OCI-LY7 (cell line): ENCODE results near the gene UPF2. TPM values are rescaled to one million over a fixed set of nuclear protein-coding genes. Genes with fewer than 3 reads are reported as not detected.

Source experiments
- BruUV-seq: library from RNA; stranded (reverse); fragments of 400-500 nt; replicated peaks from 2 replicates; lab custom pipeline; 2021; lab: Mats Ljungman, UMichigan
- CTCF ChIA-PET: fragments of 300-600 bp; sonication (Branson Sonifier 250); formaldehyde crosslinking; loops from one replicate; lab custom pipeline; 2022; ENCODE audit warnings: antibody characterized with exemption; ENCODE audit not compliant: unreplicated experiment; lab: Charles Lee
- POLR2A ChIA-PET: fragments of 300-600 bp; sonication (Branson Sonifier 250); formaldehyde crosslinking; loops from one replicate; lab custom pipeline; 2022; ENCODE audit warnings: antibody characterized with exemption; lab: Charles Lee
- DNase-seq: peaks from one replicate; pipeline ENCODE4 v3.0.0-alpha.2; 2015; ENCODE audit warnings: low spot score
- H2AFZ ChIP-seq: fragments of 200-600 bp; sonication (generic), shearing (Covaris generic); 2 replicates; pipeline ENCODE4 v1.6.1; 2014; ENCODE audit warnings: mild to moderate bottlenecking, antibody characterized with exemption, low read length, moderate library complexity
- H3K27ac ChIP-seq: fragments of 200-600 bp; sonication (generic); 2 replicates; pipeline ENCODE4 v1.5.1; 2014; ENCODE audit warnings: mixed run types, low read depth, mild to moderate bottlenecking, moderate library complexity, low read length, inconsistent platforms; ENCODE audit not compliant: poor library complexity, severe bottlenecking
- H3K36me3 ChIP-seq: fragments of 200-600 bp; sonication (generic); 2 replicates; pipeline ENCODE4 v1.6.1; 2014; ENCODE audit warnings: mild to moderate bottlenecking, antibody characterized with exemption, low read length, moderate library complexity, mixed read lengths; ENCODE audit not compliant: insufficient read depth
- H3K4me1 ChIP-seq: fragments of 200-600 bp; sonication (generic); 2 replicates; pipeline ENCODE4 v1.5.1; 2014; ENCODE audit warnings: mild to moderate bottlenecking, low read length; ENCODE audit not compliant: insufficient read depth, poor library complexity, severe bottlenecking
- H3K4me2 ChIP-seq: fragments of 200-600 bp; sonication (generic); 2 replicates; pipeline ENCODE4 v1.6.1; 2014; ENCODE audit warnings: mild to moderate bottlenecking, low read length
- H3K4me3 ChIP-seq: fragments of 200-600 bp; sonication (generic); 2 replicates; pipeline ENCODE4 v1.5.1; 2014; ENCODE audit warnings: mild to moderate bottlenecking, low read depth, low read length; ENCODE audit not compliant: poor library complexity, severe bottlenecking
- H3K79me2 ChIP-seq: fragments of 200-600 bp; sonication (generic); 2 replicates; pipeline ENCODE4 v1.6.1; 2016; ENCODE audit warnings: low read depth, mild to moderate bottlenecking, low read length, moderate library complexity, mixed read lengths; ENCODE audit not compliant: insufficient read depth
- H3K9me2 ChIP-seq: fragments of 200-600 bp; sonication (generic); 2 replicates; pipeline ENCODE4 v1.6.1; 2016; ENCODE audit warnings: mild to moderate bottlenecking, low read length, mixed read lengths; ENCODE audit not compliant: insufficient read depth
- H3K9me3 ChIP-seq: fragments of 200-600 bp; sonication (generic); 2 replicates; pipeline ENCODE4 v1.6.1; 2014; ENCODE audit warnings: mild to moderate bottlenecking, mixed run types, low read length, mixed read lengths
- H4K20me1 ChIP-seq: fragments of 200-600 bp; sonication (generic); 2 replicates; pipeline ENCODE4 v1.6.1; 2014; ENCODE audit warnings: mild to moderate bottlenecking, antibody characterized with exemption, low read length, moderate library complexity, mixed read lengths; ENCODE audit not compliant: insufficient read depth
- CTCF ChIP-seq: fragments of 200-600 bp; sonication (generic); conservative IDR thresholded peaks from 2 replicates; pipeline ENCODE4 v1.5.1; 2014; ENCODE audit warnings: mild to moderate bottlenecking, antibody characterized with exemption, low read length, moderate library complexity, mixed read lengths
- EZH2phosphoT487 ChIP-seq: fragments of 200-600 bp; sonication (generic); IDR thresholded peaks from 2 replicates; pipeline ENCODE4 v1.6.1; 2018; ENCODE audit warnings: low read depth, borderline replicate concordance, mild to moderate bottlenecking, mixed run types, antibody characterized with exemption, low read length, moderate library complexity, mixed read lengths
- intact Hi-C: fragments of 100-400 bp; cut with micrococcal nuclease; formaldehyde crosslinking; loops from one replicate; pipeline ENCODE4 v1.10.0; 2022; ENCODE audit not compliant: unreplicated experiment
- total RNA-seq, 2 experiments: library from RNA; depleted of rRNA in 1 of 2; stranded (reverse); fragments of >200 nt in 1 of 2; shearing (Covaris generic) in 1 of 2; gene quantifications; 2 replicates each; pipeline ENCODE4 v1.2.3, GENCODE V29; 2014 to 2022

Gene UPF2
- total RNA-seq, 2 experiments from 2014 or later = 24.8 to 46.8 TPM

- H3K27ac ChIP-seq = no peak overlapping the region
- DNase-seq = no peak
- ChIA-PET CTCF (no interaction called here), POLR2A (no interaction called here)
- no peaks in the 10 kb centered on the region for H3K9me2 ChIP-seq
- no peak overlapping the region for H3K4me3 ChIP-seq
- no peaks in the 10 kb centered on the region for H4K20me1 ChIP-seq
- TF ChIP-seq CTCF (no peak), EZH2phosphoT487 (no peak)
- no peaks in the 10 kb centered on the region for H3K36me3 ChIP-seq
- H3K79me2 ChIP-seq = no peaks in the 10 kb centered on the region
- H3K4me1 ChIP-seq = no peaks in the 10 kb centered on the region
- BruUV-seq = no TSS peak
- no peak overlapping the region for H2AFZ ChIP-seq
- intact Hi-C loops = no loop called here
- no peak overlapping the region for H3K4me2 ChIP-seq
- no peaks in the 10 kb centered on the region for H3K9me3 ChIP-seq
Measured at GRCh38 chr10:11895108-11895466, 147.5 kb downstream of the UPF2 start.

GRCh38 chr10:11894381-11895107 lies 148.1 kb downstream of the UPF2 start:
- Histone ChIP-seq H3K9me2 (no peaks in the 10 kb centered on the region), H3K4me2 (no peak overlapping the region), H4K20me1 (no peaks in the 10 kb centered on the region), H3K9me3 (no peaks in the 10 kb centered on the region), H3K4me3 (no peak overlapping the region), H3K79me2 (no peaks in the 10 kb centered on the region), H2AFZ (no peak overlapping the region), H3K36me3 (no peaks in the 10 kb centered on the region), H3K4me1 (no peaks in the 10 kb centered on the region), H3K27ac (no peak overlapping the region)
- ChIA-PET POLR2A (no interaction called here), CTCF (no interaction called here)
- TF ChIP-seq EZH2phosphoT487 = no peak
- TF ChIP-seq CTCF = no peak
- intact Hi-C loops = no loop called here
- no peak for DNase-seq
- BruUV-seq = no TSS peak

DNA sequence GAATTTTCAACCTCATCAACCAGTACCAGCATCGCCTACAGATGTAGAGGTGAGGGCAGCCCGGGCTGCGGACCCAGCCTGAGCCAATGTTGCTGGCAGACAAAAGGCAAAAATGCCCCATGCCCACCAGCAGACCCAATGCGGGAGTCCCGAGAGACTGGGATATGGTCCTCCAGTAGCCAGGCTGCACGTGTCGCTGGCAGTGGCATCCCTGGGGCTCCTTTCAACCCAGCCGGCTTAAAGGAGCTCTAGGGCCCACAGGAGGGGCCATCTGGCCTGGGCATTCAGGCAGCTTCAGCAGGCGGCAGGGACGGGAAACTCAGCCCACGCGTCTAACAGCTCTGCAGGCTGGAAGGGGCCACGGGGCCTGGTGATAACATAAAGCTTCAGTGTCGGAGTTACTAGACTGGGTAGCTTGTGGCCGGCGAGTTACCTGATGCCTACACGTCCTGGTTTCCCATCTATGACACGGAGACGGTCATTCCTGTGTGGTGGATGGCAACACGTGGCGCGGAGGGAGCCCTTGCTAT lies 148.8 kb downstream of the UPF2 start:
- ChIA-PET CTCF (no interaction called here), POLR2A (interaction anchor here (0.6 kb wide), 1 partner anchor 773 kb away, joined by 3 read pairs; no protein-coding TSS in a partner anchor)
- no peak overlapping the region for H3K4me3 ChIP-seq
- DNase-seq = no peak
- intact Hi-C loops = no loop called here
- H3K79me2 ChIP-seq = no peaks in the 10 kb centered on the region
- H3K9me2 ChIP-seq = no peaks in the 10 kb centered on the region
- no peak overlapping the region for H2AFZ ChIP-seq
- no TSS peak for BruUV-seq
- no peak overlapping the region for H3K27ac ChIP-seq
- no peaks in the 10 kb centered on the region for H3K4me1 ChIP-seq
- TF ChIP-seq EZH2phosphoT487 (no peak), CTCF (no peak)
- H4K20me1 ChIP-seq = no peaks in the 10 kb centered on the region
- no peak overlapping the region for H3K4me2 ChIP-seq
- no peaks in the 10 kb centered on the region for H3K9me3 ChIP-seq
- no peaks in the 10 kb centered on the region for H3K36me3 ChIP-seq
